Natural killer cell treated with Interleukin-12 subunit alpha and Interleukin-12 subunit beta and Interleukin-15 and Interleukin-18, amount 100 ng/mL, for 72 hours (primary cell): ENCODE results near the gene SPATA6. TPM values are rescaled to one million over a fixed set of nuclear protein-coding genes. Genes with fewer than 3 reads are reported as not detected.

Experiments
- ATAC-seq, 2 donors: fragments of 150-1000 bp; cut with Tn5 transposase in 1 of 2; sonication (Bioruptor Pico), chemical (Tn5 transposase) in 1 of 2; 2 replicates each; pipeline ENCODE4 v1.10.0; 2021
- DNase-seq: peaks from one replicate; pipeline ENCODE4 v3.0.0; 2022; ENCODE audit warnings: low spot score
- H3K27ac Mint-ChIP-seq, 2 donors: 1 replicate in 1 of 2; 2 replicates in 1 of 2; pipeline ENCODE4 v1.8.0; 2022; ENCODE audit warnings: mixed read lengths in 2 of 2, mild to moderate bottlenecking in 1 of 2, moderate library complexity in 1 of 2
- H3K27me3 Mint-ChIP-seq, 2 donors: 1 replicate in 1 of 2; 2 replicates in 1 of 2; pipeline ENCODE4 v1.8.0; 2022; ENCODE audit warnings: mixed read lengths in 2 of 2
- H3K36me3 Mint-ChIP-seq: one replicate; pipeline ENCODE4 v1.8.0; 2022; ENCODE audit warnings: mixed read lengths
- H3K4me1 Mint-ChIP-seq, 2 donors: 1 replicate in 1 of 2; 2 replicates in 1 of 2; pipeline ENCODE4 v1.8.0; 2022; ENCODE audit warnings: low read depth in 2 of 2, mixed read lengths in 2 of 2, mild to moderate bottlenecking in 1 of 2
- H3K4me3 Mint-ChIP-seq: one replicate; pipeline ENCODE4 v1.8.0; 2022; ENCODE audit warnings: mixed read lengths
- H3K9me3 Mint-ChIP-seq: 2 replicates; pipeline ENCODE4 v1.8.0; 2022; ENCODE audit warnings: mixed read lengths
- total RNA-seq, 2 donors: library from RNA; stranded (reverse); gene quantifications; one replicate each; pipeline ENCODE4 v1.2.3, GENCODE V29; 2022

The SPATA6 gene
- total RNA-seq, 2 donors from 2014 or later: 2.1 to 4.0 TPM

DNA sequence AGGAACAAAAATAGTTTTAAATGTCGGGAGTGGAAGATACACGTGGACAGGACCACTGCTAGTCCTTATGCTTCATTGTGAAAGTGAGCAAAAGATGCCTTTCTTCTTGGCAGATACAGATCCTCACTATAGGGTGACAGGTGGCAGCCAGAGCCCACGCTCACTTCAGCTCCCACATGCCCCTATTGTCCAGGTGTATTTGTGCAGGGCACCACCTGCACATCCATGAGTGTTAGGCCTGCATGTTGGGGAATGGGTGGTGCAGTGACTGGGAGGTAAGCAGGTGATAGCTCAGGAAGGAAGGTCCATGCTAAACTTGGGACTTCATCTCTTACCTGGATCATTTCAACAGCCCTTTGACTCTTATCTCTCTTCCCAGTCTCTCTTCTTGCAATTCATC, 222.1 kb downstream of the SPATA6 start:
- Mint-ChIP-seq H3K4me3 (no peak overlapping the region), H3K36me3 (no peaks in the 10 kb centered on the region), H3K4me1 (peaks cover 34 to 43% of the 10 kb centered on the region in 2 donors), H3K27ac (no peak overlapping the region), H3K9me3 (no peaks in the 10 kb centered on the region), H3K27me3 (peaks cover 3 to 7% of the 10 kb centered on the region in 2 donors)
- no peak for DNase-seq
- ATAC-seq: no peak

DNA sequence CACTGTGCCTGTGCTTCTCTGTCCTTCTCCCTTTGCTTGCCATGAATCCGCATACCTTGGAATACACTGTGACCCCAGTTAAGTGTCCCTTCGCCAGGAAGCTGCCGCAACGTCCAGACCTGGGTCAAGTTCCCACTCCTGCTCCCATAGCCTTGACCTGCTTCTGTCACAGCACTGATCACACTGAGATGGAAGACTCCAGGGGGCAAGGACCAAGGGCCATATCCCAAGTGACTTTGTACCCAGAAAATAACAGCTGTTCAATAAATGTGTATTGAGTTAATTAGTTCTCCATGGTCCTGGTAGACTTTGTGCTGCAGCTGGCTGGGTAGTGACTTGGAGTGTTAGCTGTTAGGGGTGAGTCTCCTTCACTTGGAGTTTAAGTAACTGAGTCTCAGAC, 223.6 kb downstream of the SPATA6 start:
- Mint-ChIP-seq H3K27me3 (peaks cover 3 to 7% of the 10 kb centered on the region in 2 donors), H3K4me3 (no peak overlapping the region), H3K36me3 (no peaks in the 10 kb centered on the region), H3K9me3 (no peaks in the 10 kb centered on the region), H3K4me1 (peaks cover 31 to 40% of the 10 kb centered on the region in 2 donors), H3K27ac (no peak overlapping the region)
- DNase-seq (no peak), ATAC-seq (no peak)

GRCh38 chr1:48246727-48247126, 225.3 kb downstream of the SPATA6 start:
- H3K4me3 Mint-ChIP-seq: no peak overlapping the region
- ATAC-seq (no peak), DNase-seq (no peak)
- no peaks in the 10 kb centered on the region for H3K36me3 Mint-ChIP-seq
- no peak overlapping the region for H3K27ac Mint-ChIP-seq
- H3K27me3 Mint-ChIP-seq: peaks cover 3 to 7% of the 10 kb centered on the region in 2 donors
- no peaks in the 10 kb centered on the region for H3K9me3 Mint-ChIP-seq
- peaks cover 18 to 28% of the 10 kb centered on the region in 2 donors for H3K4me1 Mint-ChIP-seq

Other genes with a start within 250 kb of the SPATA6 start
- gene SLC5A9, start 249.5 kb downstream of the SPATA6 start, total RNA-seq: not detected